Measurements from ENCODE around the gene CMSS1.
"Not testable (repeated sequence)": the region's sequence is repeated elsewhere in the genome, so short reads cannot be mapped to it uniquely, and the experiment has no call there.

CMSS1 gene

DNA sequence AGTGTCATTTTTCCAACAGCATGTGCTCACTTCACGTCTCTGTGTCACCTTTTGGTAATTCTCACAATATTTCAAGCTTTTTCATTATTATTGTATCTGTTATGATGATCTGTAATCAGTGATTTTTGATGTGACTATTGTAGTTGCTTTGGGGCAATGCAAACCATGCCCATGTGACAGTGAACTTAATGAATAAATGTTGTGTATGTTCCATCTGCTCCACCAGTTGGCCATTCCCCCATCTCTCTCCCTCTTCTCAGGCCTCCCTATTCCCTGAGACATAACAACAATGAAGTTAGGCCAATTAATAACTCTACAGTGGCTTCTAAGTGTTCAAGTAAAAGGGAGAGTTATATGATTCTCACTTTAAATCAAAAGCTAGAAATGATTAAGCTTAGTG lies 410.6 kb downstream of the CMSS1 start:
- DNase-seq (ENCODE audit: low read depth in 3 of 3) = no peak

- DNase-seq (ENCODE audit: low read depth in 3 of 3) = not testable (repeated sequence)
Measured at GRCh38 chr3:100229188-100229587, 411.5 kb downstream of the CMSS1 start.

DNA sequence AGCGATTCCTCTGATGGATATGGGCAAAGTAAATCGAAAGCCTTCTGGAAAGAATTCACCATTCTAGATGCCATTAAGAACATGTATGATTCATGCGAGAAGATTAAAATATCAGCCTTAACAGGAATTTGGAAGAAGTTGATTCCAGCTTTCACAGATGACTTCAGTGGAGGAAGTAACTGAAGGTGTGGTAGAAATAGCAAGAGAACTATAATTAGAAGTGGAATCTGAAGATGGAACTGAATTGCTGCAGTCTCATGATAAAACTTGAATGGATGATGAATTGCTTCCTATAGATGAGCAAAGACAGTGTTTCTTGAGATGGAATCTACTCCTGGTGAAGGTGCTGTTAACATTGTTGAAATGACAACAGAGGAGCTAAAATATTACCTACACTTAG lies 413.0 kb downstream of the CMSS1 start:
- no peak for DNase-seq (ENCODE audit: low read depth in 3 of 3)

Data from stimulated activated CD4-positive, alpha-beta T cell treated with anti-CD3 and anti-CD28 coated beads, TNF-alpha, amount 100 ng/mL, for 4 hours (primary cell).